A549 treated with RU486 at 1 μM for 4 hours (cell line): ENCODE measurements around the gene UBE2L6. TPM values are rescaled to one million over a fixed set of nuclear protein-coding genes. Genes with fewer than 3 reads are reported as not detected.

ENCODE experiments used
- total RNA-seq: library from RNA; stranded (reverse); fragments of 200-300 nt; extraction: Qiagen RNA extraction; gene quantifications from 5 replicates; pipeline ENCODE4 v1.2.3, GENCODE V29; 2022; ENCODE audit warnings: low read depth

Gene UBE2L6
- total RNA-seq = 29.5 to 37.8 TPM (median 32.7 TPM) in 5 replicates

GRCh38 chr11:57567515-57568329 is at the start of gene UBE2L6:
TSS of gene UBE2L6 (minus strand) at chr11:57567672. CDS start at chr11:57567611, 61 bp downstream.

GRCh38 chr11:57597461-57597915 is 30.0 kb upstream of the UBE2L6 start, which contains the start of gene SERPING1:
TSS of gene SERPING1 (plus strand) at chr11:57597685. CDS start at chr11:57598271, 586 bp downstream.

GRCh38 chr11:57536947-57537619 is 30.4 kb downstream of the UBE2L6 start, which contains the start of gene SMTNL1:
TSS of gene SMTNL1 (plus strand) at chr11:57537595. CDS start at chr11:57542643, 5,048 bp downstream.

GRCh38 chr11:57530596-57531507 is 36.6 kb downstream of the UBE2L6 start, which contains the start of gene TIMM10:
TSS of gene TIMM10 (minus strand) at chr11:57530754. CDS start at chr11:57530189, 565 bp downstream.

GRCh38 chr11:57515332-57516060 is 52.0 kb downstream of the UBE2L6 start, which contains the start of gene SLC43A1:
TSS of gene SLC43A1 (minus strand) at chr11:57515702. CDS start at chr11:57514111, 1,591 bp downstream.

Other genes with a start within 250 kb of the UBE2L6 start
- gene TNKS1BP1, start 242.7 kb downstream of the UBE2L6 start, total RNA-seq = 64.6 to 87.4 TPM (median 82.4 TPM) in 5 replicates
- 217 to 261 TPM (median 235 TPM) in 5 replicates for gene SSRP1, start 231.8 kb downstream of the UBE2L6 start, total RNA-seq
- gene P2RX3, start 229.3 kb downstream of the UBE2L6 start, total RNA-seq = 0.13 to 0.24 TPM (median 0.16 TPM) in 5 replicates
- gene PRG3, start 186.5 kb downstream of the UBE2L6 start, total RNA-seq = not detected in 5 replicates
- gene PRG2, start 177.0 kb downstream of the UBE2L6 start, total RNA-seq = 0.07 TPM in 1 of 5 replicates, not detected in the others
- gene SLC43A3, start 140.6 kb downstream of the UBE2L6 start, total RNA-seq = 0.32 to 1.0 TPM (median 0.67 TPM) in 5 replicates
- 60.5 to 129 TPM (median 112 TPM) in 5 replicates for gene RTN4RL2, start 107.1 kb downstream of the UBE2L6 start, total RNA-seq
- gene SLC43A1, start 52.0 kb downstream of the UBE2L6 start, total RNA-seq = 1.8 to 3.4 TPM (median 3.1 TPM) in 5 replicates
- 160 to 189 TPM (median 170 TPM) in 5 replicates for gene TIMM10, start 36.9 kb downstream of the UBE2L6 start, total RNA-seq
- gene SMTNL1, start 30.1 kb downstream of the UBE2L6 start, total RNA-seq = not detected in 5 replicates
- gene SERPING1, start 30.0 kb upstream of the UBE2L6 start, total RNA-seq = 0.27 to 1.7 TPM (median 0.38 TPM) in 5 replicates
- 0.32 to 0.39 TPM (median 0.34 TPM) in 5 replicates for gene YPEL4, start 82.2 kb upstream of the UBE2L6 start, total RNA-seq
- gene CLP1, start 90.1 kb upstream of the UBE2L6 start, total RNA-seq = 26.9 to 33.2 TPM (median 29.0 TPM) in 5 replicates
- gene ZDHHC5, start 100.4 kb upstream of the UBE2L6 start, total RNA-seq = 70.5 to 76.1 TPM (median 73.5 TPM) in 5 replicates
- gene MED19, start 144.5 kb upstream of the UBE2L6 start, total RNA-seq = 25.7 to 34.8 TPM (median 31.6 TPM) in 5 replicates
- gene TMX2, start 144.9 kb upstream of the UBE2L6 start, total RNA-seq = 144 to 163 TPM (median 153 TPM) in 5 replicates
- 113 to 160 TPM (median 140 TPM) in 5 replicates for gene SELENOH, start 173.8 kb upstream of the UBE2L6 start, total RNA-seq
- not detected in 5 replicates for gene BTBD18, start 184.1 kb upstream of the UBE2L6 start, total RNA-seq
- gene CTNND1, start 194.1 kb upstream of the UBE2L6 start, total RNA-seq = 53.7 to 65.2 TPM (median 61.6 TPM) in 5 replicates